GM19351 (cell line): ENCODE results near the gene ST14.

Source experiments
- ATAC-seq: cut with Tn5 transposase; IDR thresholded peaks from one replicate; pipeline ENCODE4 v1.9.1; 2021; ENCODE audit warnings: mild to moderate bottlenecking, moderate library complexity; ENCODE audit not compliant: unreplicated experiment

Gene ST14

GRCh38 chr11:130133716-130134115 lies 25.9 kb upstream of the ST14 start:
- ATAC-seq, result no peak

GRCh38 chr11:130136107-130136506 lies 23.5 kb upstream of the ST14 start:
- ATAC-seq, result no peak

GRCh38 chr11:130137999-130138398 lies 21.6 kb upstream of the ST14 start:
- no peak for ATAC-seq

- no peak for ATAC-seq
Measured at GRCh38 chr11:130139401-130139800, 20.2 kb upstream of the ST14 start.

- no peak for ATAC-seq
Measured at GRCh38 chr11:130141561-130142341, 17.8 kb upstream of the ST14 start.

- ATAC-seq, result no peak
Measured at GRCh38 chr11:130144141-130144540, 15.4 kb upstream of the ST14 start.

- no peak for ATAC-seq
Measured at GRCh38 chr11:130144861-130145281, 14.7 kb upstream of the ST14 start.

GRCh38 chr11:130145311-130145812 lies 14.2 kb upstream of the ST14 start:
- ATAC-seq, result no peak

GRCh38 chr11:130145975-130146776 lies 13.4 kb upstream of the ST14 start:
- ATAC-seq, result peak; percentile 35

- ATAC-seq, result peak; percentile 24
Measured at GRCh38 chr11:130146796-130147195, 12.8 kb upstream of the ST14 start.

GRCh38 chr11:130148796-130149326 lies 10.7 kb upstream of the ST14 start:
- no peak for ATAC-seq

GRCh38 chr11:130150790-130151189 lies 8.8 kb upstream of the ST14 start:
- peak; percentile 67 for ATAC-seq

- ATAC-seq, result peak; percentile 49
Measured at GRCh38 chr11:130151196-130151595, 8.4 kb upstream of the ST14 start.

- ATAC-seq, result no peak
Measured at GRCh38 chr11:130156108-130157022, 3.2 kb upstream of the ST14 start.

GRCh38 chr11:130157101-130157500 lies 2.5 kb upstream of the ST14 start:
- ATAC-seq, result no peak

GRCh38 chr11:130157840-130158239 lies 1.7 kb upstream of the ST14 start:
- no peak for ATAC-seq

GRCh38 chr11:130159139-130159538 lies 443 bp upstream of the ST14 start:
- ATAC-seq, result no peak

GRCh38 chr11:130160498-130161155 lies 1.0 kb downstream of the ST14 start:
- no peak for ATAC-seq

- ATAC-seq, result no peak
Measured at GRCh38 chr11:130161441-130162145, 2.0 kb downstream of the ST14 start.
